Activated CD8-positive, alpha-beta T cell treated with anti-CD3 and anti-CD28 coated beads, Interleukin-2, amount 10 ng/mL, durations not matched to agents 7 days and 5 days (primary cell): ENCODE data around the gene FCSK. TPM values are rescaled to one million over a fixed set of nuclear protein-coding genes. Genes with fewer than 3 reads are reported as not detected.
"Not testable (repeated sequence)": the region's sequence is repeated elsewhere in the genome, so short reads cannot be mapped to it uniquely, and the experiment has no call there.

Experiments
- ATAC-seq: fragments of 150-1000 bp; cut with Tn5 transposase; one replicate; pipeline ENCODE4 v1.10.0; 2021; ENCODE audit warnings: moderate library complexity
- CTCF ChIA-PET: fragments of 350-600 bp; sonication (Branson Sonifier 250); formaldehyde crosslinking; loops from one replicate; lab custom pipeline; 2021; ENCODE audit warnings: antibody characterized with exemption; lab: Charles Lee
- POLR2A ChIA-PET: fragments of 350-600 bp; sonication (Branson Sonifier 250); formaldehyde crosslinking; loops from one replicate; lab custom pipeline; 2021; ENCODE audit warnings: antibody characterized with exemption; lab: Charles Lee
- DNase-seq: peaks from one replicate; pipeline ENCODE4 v3.0.0-alpha.2; 2020
- H3K27ac Mint-ChIP-seq: one replicate; pipeline ENCODE4 v1.8.0; 2021; ENCODE audit warnings: mild to moderate bottlenecking, mixed read lengths
- H3K27me3 Mint-ChIP-seq: one replicate; pipeline ENCODE4 v1.8.0; 2021; ENCODE audit warnings: low read depth, mixed read lengths
- H3K36me3 Mint-ChIP-seq: one replicate; pipeline ENCODE4 v1.8.0; 2021; ENCODE audit warnings: low read depth, mixed read lengths
- H3K4me1 Mint-ChIP-seq: one replicate; pipeline ENCODE4 v1.8.0; 2021; ENCODE audit warnings: low read depth, mixed read lengths
- H3K4me3 Mint-ChIP-seq: one replicate; pipeline ENCODE4 v1.8.0; 2021; ENCODE audit warnings: mild to moderate bottlenecking, mixed read lengths
- H3K9me3 Mint-ChIP-seq: one replicate; pipeline ENCODE4 v1.8.0; 2022; ENCODE audit warnings: mixed read lengths; ENCODE audit not compliant: insufficient read depth
- total RNA-seq, 2 experiments: library from RNA; stranded (reverse); gene quantifications; one replicate each; pipeline ENCODE4 v1.2.3, GENCODE V29; 2021

Gene FCSK
- total RNA-seq, 2 experiments from 2014 or later: 17.3 to 18.8 TPM

DNA sequence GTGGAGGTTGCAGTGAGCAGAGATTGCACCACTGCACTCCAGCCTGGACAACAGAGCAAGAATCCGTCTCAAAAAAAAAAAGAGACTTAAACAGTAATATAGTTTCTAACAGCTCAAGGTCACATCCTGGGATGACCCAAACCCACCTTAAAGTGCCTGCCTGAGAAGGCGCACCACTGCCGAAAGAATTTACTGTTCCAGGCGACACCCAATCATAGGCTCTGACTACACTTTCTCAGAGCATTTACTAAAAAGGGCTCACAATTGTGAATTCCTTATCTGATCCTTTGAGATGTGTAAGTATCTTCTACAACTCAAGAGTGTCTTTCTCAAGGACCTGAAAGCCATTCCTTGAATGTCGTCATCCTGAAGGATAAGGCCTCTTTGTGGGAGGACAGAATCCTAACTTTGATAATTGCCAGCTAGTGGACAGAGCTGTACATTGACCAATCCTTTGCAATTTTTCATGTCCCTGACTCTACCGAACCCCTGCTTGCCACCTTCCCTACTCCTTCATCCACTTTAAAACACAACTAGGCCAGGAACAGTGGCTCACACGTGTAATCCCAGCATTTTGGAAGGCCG is 12.9 kb upstream of the FCSK start:
- POLR2A ChIA-PET: interaction anchor here (1.1 kb wide), 1 partner anchor 28 kb away, joined by 3 read pairs; no protein-coding TSS in a partner anchor
- no peak overlapping the region for H3K4me3 Mint-ChIP-seq

GRCh38 chr16:70442344-70442743 is 12.1 kb upstream of the FCSK start:
- ChIA-PET CTCF (no interaction called here), POLR2A (interaction anchor here (0.6 to 1.1 kb wide), 3 partner anchors 27 to 151 kb away, joined by 3 to 4 read pairs (median 3); no protein-coding TSS in a partner anchor)
- H3K4me3 Mint-ChIP-seq: no peak overlapping the region
- peaks cover 26% of the 10 kb centered on the region for H3K4me1 Mint-ChIP-seq
- H3K36me3 Mint-ChIP-seq: no peaks in the 10 kb centered on the region
- DNase-seq (no peak), ATAC-seq (no peak)
- H3K27ac Mint-ChIP-seq: no peak overlapping the region
- H3K9me3 Mint-ChIP-seq: no peaks in the 10 kb centered on the region
- no peaks in the 10 kb centered on the region for H3K27me3 Mint-ChIP-seq

More for the DNA sequence above, 12.9 kb upstream of the FCSK start:
- ATAC-seq: no peak
- no peak for DNase-seq
- Mint-ChIP-seq H3K27me3 (no peaks in the 10 kb centered on the region), H3K36me3 (no peaks in the 10 kb centered on the region), H3K27ac (no peak overlapping the region), H3K9me3 (no peaks in the 10 kb centered on the region), H3K4me1 (peaks cover 34% of the 10 kb centered on the region)
- CTCF ChIA-PET: no interaction called here

GRCh38 chr16:70444249-70445063 is 9.9 kb upstream of the FCSK start:
- Mint-ChIP-seq H3K27me3 (no peaks in the 10 kb centered on the region), H3K4me3 (no peak overlapping the region), H3K27ac (no peak overlapping the region), H3K4me1 (peaks cover 13% of the 10 kb centered on the region), H3K9me3 (no peaks in the 10 kb centered on the region), H3K36me3 (no peaks in the 10 kb centered on the region)
- ChIA-PET POLR2A (no interaction called here), CTCF (no interaction called here)
- no peak for DNase-seq
- no peak for ATAC-seq

- no peak overlapping the region for H3K27ac Mint-ChIP-seq
- POLR2A ChIA-PET: no interaction called here
- H3K36me3 Mint-ChIP-seq: no peaks in the 10 kb centered on the region
Observed at GRCh38 chr16:70448075-70448474, 6.3 kb upstream of the FCSK start.

GRCh38 chr16:70450142-70451003 is 4.0 kb upstream of the FCSK start:
- H3K27ac Mint-ChIP-seq, H3K27me3 Mint-ChIP-seq, POLR2A ChIA-PET, H3K36me3 Mint-ChIP-seq, ATAC-seq, H3K4me3 Mint-ChIP-seq, DNase-seq, H3K9me3 Mint-ChIP-seq: not testable (repeated sequence)
- CTCF ChIA-PET: interaction anchor here (1.4 kb wide), 1 partner anchor 70 kb away, joined by 3 read pairs; no protein-coding TSS in a partner anchor
- H3K4me1 Mint-ChIP-seq: peaks cover 10% of the 10 kb centered on the region

More at GRCh38 chr16:70448075-70448474, 6.3 kb upstream of the FCSK start:
- Mint-ChIP-seq H3K4me1 (peaks cover 4% of the 10 kb centered on the region), H3K9me3 (no peaks in the 10 kb centered on the region), H3K27me3 (no peaks in the 10 kb centered on the region), H3K4me3 (no peak overlapping the region)
- CTCF ChIA-PET: no interaction called here
- DNase-seq: no peak
- ATAC-seq: no peak

DNA sequence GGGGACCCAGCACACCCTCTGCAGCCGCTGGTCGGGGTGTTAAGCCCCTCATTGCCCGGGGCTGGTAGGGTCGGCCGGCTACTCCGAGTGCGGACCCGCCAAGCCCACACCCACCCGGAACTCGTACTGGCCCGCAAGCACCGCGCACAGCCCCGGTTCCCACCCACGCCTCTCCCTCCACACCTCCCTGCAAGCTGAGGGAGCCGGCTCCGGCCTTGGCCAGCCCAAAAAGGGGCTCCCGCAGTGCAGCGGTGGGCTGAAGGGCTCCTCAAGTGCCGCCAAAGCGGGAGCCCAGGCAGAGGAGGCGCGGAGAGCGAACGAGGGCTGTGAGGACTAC is 3.4 kb upstream of the FCSK start:
- DNase-seq, H3K9me3 Mint-ChIP-seq, H3K4me3 Mint-ChIP-seq, ATAC-seq, H3K36me3 Mint-ChIP-seq, H3K27ac Mint-ChIP-seq, POLR2A ChIA-PET, H3K27me3 Mint-ChIP-seq: not testable (repeated sequence)
- H3K4me1 Mint-ChIP-seq: peaks cover 14% of the 10 kb centered on the region
- CTCF ChIA-PET: interaction anchor here (1.4 kb wide), 1 partner anchor 70 kb away, joined by 3 read pairs; no protein-coding TSS in a partner anchor

- peaks cover 18% of the 10 kb centered on the region for H3K4me1 Mint-ChIP-seq
- ATAC-seq: no peak
- no peaks in the 10 kb centered on the region for H3K36me3 Mint-ChIP-seq
- DNase-seq: no peak
- no peaks in the 10 kb centered on the region for H3K9me3 Mint-ChIP-seq
- ChIA-PET CTCF (interaction anchor here (0.7 to 3.5 kb wide), 8 partner anchors 13 to 201 kb away, joined by 3 to 12 read pairs (median 4); partner anchors contain the start of genes EXOSC6 and ST3GAL2), POLR2A (interaction anchor here (0.7 to 0.8 kb wide), 2 partner anchors 50 to 106 kb away, joined by 3 to 4 read pairs; partner anchors contain the start of gene DDX19A)
- H3K27me3 Mint-ChIP-seq: no peaks in the 10 kb centered on the region
- peak overlapping the region; percentile 93 for H3K27ac Mint-ChIP-seq
- H3K4me3 Mint-ChIP-seq: peak overlapping the region; percentile 86
Observed at GRCh38 chr16:70453117-70453891, 1.1 kb upstream of the FCSK start.

GRCh38 chr16:70453892-70454221 is 538 bp upstream of the FCSK start:
- Mint-ChIP-seq H3K27me3 (no peaks in the 10 kb centered on the region), H3K27ac (peak overlapping the region; percentile 93), H3K36me3 (no peaks in the 10 kb centered on the region), H3K4me1 (peaks cover 18% of the 10 kb centered on the region), H3K9me3 (no peaks in the 10 kb centered on the region), H3K4me3 (peak overlapping the region; percentile 86)
- ATAC-seq: no peak
- POLR2A ChIA-PET: interaction anchor here (0.7 to 0.8 kb wide), 2 partner anchors 50 to 107 kb away, joined by 3 to 4 read pairs; partner anchors contain the start of gene DDX19A
- CTCF ChIA-PET: interaction anchor here (0.7 to 3.5 kb wide), 8 partner anchors 13 to 202 kb away, joined by 3 to 12 read pairs (median 3); partner anchors contain the start of genes EXOSC6 and ST3GAL2
- no peak for DNase-seq

GRCh38 chr16:70455910-70456309 is 1.5 kb downstream of the FCSK start:
- no peak for ATAC-seq
- Mint-ChIP-seq H3K36me3 (no peaks in the 10 kb centered on the region), H3K9me3 (no peaks in the 10 kb centered on the region), H3K4me1 (peaks cover 23% of the 10 kb centered on the region), H3K4me3 (peak overlapping the region; percentile 86), H3K27ac (no peak overlapping the region), H3K27me3 (no peaks in the 10 kb centered on the region)
- no peak for DNase-seq
- ChIA-PET POLR2A (interaction anchor here (1.4 kb wide), 1 partner anchor 109 kb away, joined by 3 read pairs; the partner anchor contains the start of gene DDX19A), CTCF (interaction anchor here (0.6 to 1.5 kb wide), 6 partner anchors 12 to 86 kb away, joined by 3 to 5 read pairs (median 4); partner anchors contain the start of gene ST3GAL2)

DNA sequence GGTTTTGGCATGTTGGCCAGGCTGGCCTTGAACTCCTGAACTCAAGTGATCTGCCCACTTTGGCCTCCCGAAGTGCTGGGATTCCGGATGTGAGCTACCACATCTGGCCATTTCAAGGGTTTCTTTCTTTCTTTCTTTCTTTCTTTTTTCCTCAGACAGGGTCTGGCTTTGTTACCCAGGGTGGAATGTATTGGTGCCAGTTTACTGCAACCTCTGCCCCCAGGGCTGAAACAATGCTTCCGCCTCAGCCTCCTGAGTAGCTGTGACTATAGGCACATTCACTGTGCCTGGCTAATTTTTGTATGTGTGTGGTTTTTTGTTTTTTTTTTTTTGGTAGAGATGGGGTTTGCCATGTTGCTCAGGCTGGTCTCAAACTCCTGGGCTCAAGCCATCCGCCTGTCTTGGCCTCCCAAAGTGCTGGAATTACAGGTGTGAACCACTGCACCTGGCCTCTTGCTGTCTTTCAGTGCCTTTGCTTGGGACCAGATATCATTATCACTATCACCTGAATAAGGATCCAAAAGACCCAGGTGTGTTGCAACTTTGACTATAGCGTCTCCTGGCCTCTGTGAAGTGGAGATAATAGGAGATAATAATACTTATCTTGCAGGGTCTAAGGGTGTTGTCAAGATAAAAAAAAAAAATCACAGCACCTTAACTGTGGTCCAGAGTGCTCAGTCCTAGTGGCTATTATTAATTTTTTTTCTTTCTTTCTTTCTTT is 3.2 kb downstream of the FCSK start:
- H3K27me3 Mint-ChIP-seq: no peaks in the 10 kb centered on the region
- POLR2A ChIA-PET: no interaction called here
- H3K4me1 Mint-ChIP-seq: peaks cover 31% of the 10 kb centered on the region
- H3K27ac Mint-ChIP-seq: no peak overlapping the region
- ATAC-seq (no peak), DNase-seq (no peak)
- no peak overlapping the region for H3K4me3 Mint-ChIP-seq
- CTCF ChIA-PET: no interaction called here
- H3K9me3 Mint-ChIP-seq: no peaks in the 10 kb centered on the region
- no peaks in the 10 kb centered on the region for H3K36me3 Mint-ChIP-seq
